ENCODE data around the gene EREG.
"Not testable (repeated sequence)": the region's sequence is repeated elsewhere in the genome, so short reads cannot be mapped to it uniquely, and the experiment has no call there.

The EREG gene

DNA sequence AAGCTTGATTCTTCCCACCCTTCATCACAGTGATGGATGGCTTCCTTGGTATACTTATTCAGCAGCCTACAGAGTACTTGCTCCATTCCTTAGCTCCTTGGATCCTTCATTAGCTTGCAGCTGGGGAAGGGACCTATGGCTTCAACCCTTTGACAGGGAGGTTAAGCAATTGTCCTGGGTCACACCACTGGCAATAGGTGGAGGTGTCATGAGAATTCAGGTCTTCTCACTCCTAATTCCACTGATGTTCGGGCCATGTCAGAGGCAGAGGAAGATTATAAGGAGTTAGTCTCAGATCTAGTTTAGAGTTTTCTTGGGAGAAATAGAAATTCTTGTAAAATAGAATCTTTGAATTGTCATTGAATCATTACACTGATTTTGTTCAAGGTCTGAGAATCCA lies 24.5 kb downstream of the EREG start:
- no peak for DNase-seq (ENCODE audit: low read depth in 2 of 2)

DNA sequence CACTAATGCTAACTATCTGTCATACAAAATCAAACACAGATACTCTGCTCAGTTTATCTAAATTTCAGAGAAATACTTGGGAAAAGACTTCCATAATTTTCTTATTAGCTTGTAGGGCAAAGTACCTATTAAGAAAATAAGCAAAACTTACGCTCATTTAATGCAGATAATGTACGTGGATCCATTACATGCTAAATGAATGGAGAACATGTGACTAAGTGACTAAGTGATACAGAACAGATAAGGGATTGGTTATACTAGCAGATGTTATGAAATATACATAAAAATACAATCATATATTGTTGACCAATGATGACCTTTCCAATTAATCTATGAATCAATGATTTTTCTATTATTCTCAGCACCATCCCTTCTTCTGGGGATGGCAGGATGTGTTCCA lies 25.7 kb downstream of the EREG start:
- no peak for DNase-seq (ENCODE audit: low read depth in 2 of 2)

DNA sequence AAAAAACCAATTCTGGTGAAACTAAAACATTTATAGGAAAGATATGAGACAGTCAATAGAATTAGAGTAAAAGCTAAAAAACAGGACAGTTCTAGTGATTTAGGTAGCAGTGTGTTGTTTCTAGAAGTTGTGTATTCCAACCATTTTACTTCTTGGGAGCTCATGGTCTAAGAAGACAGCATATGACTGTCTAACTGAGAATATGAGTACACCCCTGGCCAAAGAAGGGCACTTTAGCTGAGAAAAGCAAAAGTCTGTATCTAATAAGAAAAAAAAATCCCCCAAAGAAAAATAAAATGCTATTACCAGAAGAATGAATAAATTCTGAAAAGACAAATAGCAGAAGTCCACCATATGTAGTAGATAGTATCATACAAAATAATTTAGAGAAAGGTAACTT lies 26.4 kb downstream of the EREG start:
- DNase-seq (ENCODE audit: low read depth in 2 of 2), result no peak

DNA sequence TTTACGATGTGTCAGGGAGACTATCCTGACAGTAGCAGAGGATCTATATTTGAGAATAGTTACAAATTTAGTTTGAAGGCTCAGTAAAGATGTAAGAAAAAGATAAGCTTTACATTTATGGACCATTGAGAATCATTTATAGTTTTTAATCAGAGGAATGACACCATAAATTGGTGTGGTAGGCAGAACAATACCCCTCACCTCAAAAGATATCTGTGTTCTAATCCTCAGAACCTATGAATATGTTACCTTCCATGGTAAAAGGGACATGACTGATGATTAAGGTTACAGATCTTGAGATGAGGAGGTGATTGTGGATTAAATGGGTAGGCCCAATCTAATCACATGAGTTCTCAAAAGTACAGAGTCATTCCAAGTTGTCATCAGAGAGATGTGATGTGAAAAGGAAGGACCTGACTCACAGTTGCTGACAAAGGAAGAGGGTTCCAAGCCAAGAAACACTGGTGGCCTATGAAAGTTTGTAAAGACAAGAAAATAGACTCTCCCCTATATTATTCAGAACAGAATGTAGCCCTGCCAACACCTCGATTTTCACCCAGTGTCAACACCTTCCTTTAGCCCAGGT lies 27.0 kb downstream of the EREG start:
- no peak for DNase-seq (ENCODE audit: low read depth in 2 of 2)

DNA sequence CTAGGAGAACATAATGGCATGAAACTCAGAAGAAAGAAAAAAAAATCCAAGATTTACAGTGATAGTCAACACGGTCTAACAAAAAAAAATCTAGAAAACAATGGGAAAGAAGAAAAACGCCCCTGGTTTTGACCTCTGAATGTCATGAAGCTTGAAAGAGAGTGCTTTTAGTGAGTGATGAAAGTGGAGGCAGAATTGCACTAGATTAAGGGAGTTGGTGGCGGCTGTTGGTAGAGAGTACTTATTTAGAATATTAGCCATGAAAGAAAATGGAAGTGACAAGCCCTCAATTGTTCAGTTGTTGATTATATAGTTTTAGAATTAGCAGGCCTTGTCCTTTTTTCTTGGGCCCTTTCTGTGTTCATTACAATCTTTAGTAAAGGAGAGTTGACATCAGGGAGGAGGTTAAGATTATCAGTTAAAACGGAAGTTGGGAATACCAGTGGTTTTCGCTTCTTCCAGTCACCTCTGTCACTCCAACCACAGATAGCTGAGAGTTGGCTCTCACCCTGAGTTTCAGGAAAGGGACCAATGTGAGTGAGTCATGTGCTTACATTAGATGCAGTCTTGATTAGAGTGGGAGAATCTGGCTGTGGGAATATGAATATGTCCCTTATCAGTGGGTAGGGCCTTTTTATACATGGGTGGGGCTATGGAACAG lies 29.7 kb downstream of the EREG start:
- no peak for DNase-seq (ENCODE audit: low read depth in 2 of 2)

DNA sequence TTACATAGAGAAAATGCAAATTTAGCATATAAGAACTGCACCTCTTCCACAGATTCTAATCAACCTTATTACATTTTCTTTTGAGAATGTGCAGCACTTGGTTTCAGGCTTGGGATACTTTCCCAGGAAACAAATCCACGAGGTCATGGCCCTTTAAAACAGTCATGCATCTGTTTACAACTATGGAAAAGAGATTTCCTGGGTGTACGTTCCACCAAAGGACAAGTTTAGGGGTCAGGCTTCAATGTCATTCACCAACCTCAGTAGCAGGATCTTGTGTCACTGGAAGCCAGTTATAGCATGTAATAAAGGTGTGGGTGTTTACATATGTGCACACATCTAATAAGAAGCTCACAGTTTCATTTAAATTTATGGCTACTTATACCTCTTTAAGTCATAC lies 30.7 kb downstream of the EREG start:
- DNase-seq (ENCODE audit: low read depth in 2 of 2), result no peak

DNA sequence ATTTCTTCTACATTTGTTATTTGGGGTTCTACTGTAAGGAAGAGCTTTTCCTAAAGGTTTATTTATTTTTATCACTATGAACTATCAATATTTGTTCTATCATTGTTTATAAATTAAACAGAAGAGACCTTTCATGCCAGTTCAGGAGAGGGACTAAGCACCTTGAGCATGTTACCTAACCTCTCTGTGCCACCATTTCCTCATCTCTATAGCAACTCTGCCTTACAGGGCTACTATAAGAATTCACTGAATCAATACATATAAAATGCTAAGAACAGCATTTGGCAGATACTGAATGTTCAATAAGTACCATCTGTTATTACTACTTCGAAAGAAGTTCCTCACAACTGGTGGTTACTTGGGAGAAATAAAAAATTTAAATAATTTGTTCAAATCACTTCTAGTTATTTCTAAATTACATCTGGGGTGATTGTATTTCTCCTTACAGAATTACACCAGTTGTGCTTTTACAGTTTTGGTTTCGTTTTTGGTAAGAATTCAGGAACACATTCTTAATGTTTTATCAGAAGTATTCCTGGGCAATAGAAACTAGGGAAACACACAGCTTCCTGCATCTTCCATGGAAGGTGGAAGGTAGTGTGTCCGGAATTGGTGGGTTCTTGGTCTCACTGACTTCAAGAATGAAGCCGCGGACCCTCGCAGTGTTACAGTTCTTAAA lies 32.9 kb downstream of the EREG start:
- DNase-seq (ENCODE audit: low read depth in 2 of 2), result no peak

DNA sequence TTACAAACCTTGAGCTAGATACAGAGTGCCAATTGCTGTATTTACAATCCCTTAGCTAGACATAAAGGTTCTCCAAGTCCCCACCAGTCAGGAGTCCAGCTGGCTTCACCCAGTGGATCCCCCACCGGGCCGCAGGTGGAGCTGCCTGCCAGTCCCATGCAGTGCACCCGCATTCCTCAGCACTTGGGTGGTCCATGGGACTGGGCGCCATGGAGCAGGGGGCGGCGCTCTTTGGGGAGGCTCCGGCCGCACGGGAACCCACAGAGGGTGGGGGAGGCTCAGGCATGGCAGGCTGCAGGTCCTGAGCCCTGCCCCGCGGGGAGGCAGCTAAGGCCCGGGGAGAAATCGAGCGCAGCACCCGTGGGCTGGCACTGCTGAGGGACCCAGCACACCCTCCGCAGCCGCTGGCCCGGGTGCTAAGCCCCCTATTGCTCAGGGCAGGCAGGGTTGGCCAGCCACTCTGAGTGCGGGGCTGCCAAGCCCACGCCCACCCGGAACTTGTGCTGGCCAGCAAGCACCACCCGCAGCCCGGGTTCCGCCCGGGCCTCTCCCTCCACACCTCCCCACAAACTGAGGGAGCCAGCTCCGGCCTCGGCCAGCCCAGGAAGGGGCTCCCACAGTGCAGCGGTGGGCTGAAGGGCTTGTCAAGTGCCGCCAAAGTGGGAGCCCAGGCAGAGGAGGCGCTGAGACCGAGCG lies 34.1 kb downstream of the EREG start:
- DNase-seq (ENCODE audit: low read depth in 2 of 2), result not testable (repeated sequence)

DNA sequence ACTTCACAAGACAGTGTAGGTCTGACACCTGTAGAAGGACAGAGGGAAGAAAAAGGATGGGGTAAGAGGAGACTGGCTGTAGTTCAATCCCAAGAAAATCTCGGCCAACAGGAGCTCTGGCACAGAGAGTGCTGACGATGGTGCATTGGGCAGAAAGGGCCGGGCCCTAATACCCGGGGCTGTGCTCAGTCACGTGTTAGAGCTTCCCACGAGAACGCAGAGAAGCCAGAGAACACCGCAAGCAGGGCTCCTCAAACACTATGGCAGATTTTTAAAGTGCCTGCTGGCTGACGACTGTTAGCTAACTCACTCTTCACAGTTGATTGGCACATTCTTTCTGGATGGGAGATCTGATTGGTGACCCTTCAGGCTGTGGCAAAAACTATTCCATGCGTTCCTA lies 35.5 kb downstream of the EREG start:
- DNase-seq (ENCODE audit: low read depth in 2 of 2), result no peak

DNA sequence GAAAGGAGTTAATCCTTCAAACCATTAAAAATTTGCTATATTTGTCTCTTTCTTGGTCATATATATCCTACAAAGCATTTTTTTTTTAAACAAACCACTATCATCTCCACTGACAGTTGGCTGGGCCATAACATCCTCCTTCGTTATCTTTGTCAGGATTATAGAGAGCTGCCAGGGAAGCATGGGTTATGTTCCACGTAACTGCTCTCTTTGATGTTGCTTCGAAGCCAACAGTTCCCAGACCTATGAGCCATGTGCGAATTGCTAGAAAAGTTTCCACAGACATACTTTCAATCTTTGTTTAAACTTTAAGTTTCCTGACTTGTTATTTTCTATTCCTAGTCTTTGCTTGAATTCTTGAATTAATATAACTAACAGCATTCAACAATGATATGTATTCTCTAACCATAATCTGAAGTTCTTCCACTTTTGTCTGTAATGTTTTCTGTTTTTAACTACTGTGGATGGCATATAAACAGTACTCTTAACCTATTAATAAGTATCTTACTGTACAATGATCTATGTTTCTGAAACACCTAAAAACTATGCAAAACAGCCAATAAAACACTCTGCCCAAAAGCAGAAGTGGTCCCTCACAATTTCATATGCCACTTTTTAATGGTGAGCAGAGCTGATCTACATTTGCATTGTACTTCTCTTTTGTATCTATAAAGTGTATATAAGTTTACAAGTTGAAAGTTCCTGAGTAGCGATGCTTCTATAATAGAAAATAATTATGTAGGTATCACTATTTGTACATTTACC lies 37.9 kb downstream of the EREG start:
- DNase-seq (ENCODE audit: low read depth in 2 of 2), result no peak

DNA sequence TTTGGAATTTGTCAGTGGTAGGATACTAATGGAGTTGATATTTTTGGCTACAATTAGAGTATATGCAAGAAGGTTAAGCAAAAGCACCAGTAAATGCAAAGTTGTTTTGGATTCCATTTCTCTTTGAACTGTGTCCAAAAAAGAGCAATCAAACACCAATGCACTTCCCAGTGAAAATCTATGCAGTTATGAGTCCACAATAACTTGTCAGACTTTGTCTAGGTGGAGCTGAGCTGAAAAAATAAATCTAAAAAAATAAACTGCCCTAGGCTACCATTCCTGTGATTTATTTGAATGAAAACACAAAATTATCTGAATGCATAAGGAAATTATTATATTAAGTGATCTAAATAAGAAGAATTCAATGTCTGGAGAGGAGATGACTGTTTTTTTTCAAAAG lies 42.9 kb downstream of the EREG start:
- no peak for DNase-seq (ENCODE audit: low read depth in 2 of 2)

DNA sequence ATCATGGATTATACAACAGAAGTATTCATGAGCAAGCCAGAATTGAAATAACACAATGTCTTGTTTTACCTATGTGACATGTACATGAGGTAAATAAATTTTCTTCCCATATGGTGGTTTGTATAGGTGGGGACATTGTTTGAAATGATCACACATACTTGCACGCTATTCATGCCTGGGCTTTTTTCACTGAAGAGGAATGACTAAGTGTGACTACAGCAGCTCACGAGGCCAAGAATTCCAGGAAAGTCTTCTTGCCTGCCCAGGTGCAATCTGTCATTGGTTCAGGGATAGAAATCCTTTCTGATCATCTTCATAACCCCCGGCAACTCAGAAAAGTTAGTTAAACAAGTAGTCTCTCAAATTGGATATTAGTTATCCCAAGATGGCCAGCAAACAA lies 43.7 kb downstream of the EREG start:
- no peak for DNase-seq (ENCODE audit: low read depth in 2 of 2)

DNA sequence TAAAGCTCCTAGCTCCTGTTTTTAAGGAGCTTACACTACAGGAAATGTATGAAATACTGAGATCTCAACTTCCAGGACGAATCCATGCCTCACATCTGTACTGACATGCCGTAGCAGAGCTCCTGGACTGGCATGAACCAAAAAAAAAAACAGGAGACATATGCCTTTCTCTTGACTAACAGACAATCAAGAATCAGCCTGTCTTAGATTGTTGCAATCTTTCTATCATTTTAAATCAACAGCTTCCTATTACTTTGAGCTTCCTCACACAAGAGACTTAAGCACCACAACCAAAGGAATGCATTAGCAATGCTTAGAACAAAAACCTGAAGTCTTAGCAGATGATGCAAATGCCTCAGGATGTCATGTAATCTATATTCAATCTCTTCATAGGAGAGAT lies 45.3 kb downstream of the EREG start:
- no peak for DNase-seq (ENCODE audit: low read depth in 2 of 2)

DNA sequence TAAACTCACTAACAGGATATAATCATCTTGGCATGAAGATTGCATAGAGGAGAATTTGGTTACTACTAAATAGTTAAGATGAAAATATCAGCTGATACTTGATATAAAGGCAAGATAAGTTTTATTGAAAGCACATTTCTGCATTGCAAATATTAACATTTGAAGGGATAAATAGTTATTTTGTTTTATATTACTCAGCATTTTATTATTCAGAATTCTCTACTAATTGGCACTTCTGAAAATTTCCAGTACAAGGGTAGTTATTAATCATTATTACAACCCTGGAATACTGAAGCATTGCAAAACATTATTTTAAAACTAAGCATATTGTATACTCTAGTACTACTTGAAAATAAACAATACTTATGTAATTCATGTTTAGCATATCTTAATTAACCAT lies 47.3 kb downstream of the EREG start:
- no peak for DNase-seq (ENCODE audit: low read depth in 2 of 2)

DNA sequence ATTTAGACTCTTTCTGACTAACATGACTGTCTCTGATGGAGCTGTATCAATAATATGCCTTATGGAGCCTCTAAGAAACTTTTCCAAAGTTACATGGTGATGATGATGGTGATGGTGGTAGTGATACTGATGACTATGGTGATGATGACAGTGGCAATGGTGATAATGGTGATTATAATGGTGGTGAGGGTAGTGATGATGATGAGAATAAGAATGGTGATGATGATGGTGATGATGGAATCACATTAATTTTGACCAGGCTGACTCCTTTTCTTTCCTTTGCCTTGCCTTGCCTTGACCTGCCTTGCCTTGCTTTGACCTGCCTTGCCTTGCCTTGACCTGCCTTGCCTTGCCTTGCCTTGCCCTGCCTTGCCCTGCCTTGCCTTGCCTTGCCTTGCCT lies 48.3 kb downstream of the EREG start:
- DNase-seq (ENCODE audit: low read depth in 2 of 2), result no peak

DNA sequence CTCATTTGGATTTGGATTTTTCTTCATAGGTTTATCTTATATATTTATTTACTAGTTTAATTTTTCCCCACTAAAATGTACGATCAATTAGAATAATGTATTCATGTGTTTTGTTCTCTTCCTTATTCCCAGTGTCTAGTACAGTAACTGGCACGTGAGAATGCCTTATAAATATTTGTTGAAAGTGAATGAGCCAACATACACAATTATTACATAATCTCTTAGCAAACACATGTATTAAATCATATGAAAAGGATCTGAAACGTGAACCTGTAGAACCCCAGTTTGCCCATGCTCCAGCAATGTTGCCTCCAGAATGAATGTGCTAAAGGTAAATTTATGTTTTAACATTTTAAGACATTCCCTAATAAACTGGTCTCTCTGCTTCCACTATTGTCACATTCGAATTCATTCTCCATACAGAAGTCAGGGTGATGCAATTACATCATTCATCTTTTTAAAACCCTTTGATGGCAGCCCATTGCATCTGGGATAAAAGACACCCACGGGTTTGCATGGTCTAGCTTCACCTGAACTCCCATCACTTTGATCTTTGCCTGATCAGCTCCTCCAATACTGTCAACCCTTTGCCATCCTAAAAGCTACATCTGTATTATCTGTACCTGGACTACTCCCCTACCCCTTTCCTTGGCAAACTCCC lies 49.3 kb downstream of the EREG start:
- DNase-seq (ENCODE audit: low read depth in 2 of 2), result no peak

DNA sequence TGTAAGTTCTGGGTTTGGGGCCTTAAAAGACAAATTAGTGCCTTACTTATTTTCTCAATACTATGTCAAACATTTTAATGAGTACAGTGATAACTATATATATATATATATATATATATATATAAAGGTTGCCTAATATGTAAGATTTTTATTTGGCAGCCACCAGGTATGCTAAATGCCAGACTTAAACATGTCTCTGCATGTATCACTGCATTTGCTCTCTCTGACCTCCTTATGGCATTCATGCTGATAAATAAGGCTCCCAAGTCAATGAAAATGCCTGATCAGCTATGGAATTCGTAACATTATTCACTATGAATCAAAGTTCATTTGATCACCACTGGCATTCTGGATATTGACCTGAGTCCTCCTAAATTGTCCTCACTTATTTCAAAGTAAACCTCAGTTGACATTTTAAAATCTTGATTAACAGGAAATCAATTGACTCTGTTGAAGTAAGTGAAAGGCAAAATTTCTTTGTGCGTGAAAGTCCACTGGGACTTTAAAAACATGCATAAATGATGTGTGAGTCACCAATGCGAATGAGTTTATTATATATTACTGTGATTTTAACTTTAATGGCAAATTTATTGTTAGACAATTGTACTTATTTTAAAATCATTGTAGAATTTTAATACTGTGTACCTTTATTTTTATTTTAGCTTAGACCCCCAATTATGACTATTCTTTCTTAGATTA lies 50.8 kb downstream of the EREG start:
- DNase-seq (ENCODE audit: low read depth in 2 of 2), result no peak

DNA sequence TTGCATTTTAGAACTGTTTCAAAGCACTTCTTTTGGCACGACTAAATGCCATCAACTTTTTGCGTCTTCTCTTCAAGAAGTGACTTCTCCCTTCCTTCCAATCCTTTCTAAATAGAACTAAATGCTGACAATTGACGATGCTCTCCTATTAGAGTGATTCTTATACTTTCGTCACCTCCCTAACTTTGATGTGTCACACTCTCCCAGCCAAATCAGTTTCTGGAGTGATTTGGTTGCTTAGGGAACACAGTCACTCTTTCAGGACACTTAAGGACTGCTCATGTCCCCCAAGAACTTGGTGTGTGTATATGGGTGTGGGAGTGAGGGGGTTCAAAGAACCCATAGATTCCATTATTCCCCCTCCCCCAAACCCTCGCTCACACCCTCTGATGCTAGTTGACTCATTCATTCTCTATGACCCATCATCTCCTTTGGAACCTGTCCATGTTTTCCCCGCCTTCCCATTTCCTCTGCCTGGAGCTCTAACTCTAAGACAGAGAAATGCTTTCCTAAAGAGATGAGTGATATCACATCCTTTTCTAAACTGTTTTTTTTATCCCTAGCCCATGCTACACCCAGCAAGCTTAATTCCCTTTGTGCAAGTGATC lies 53.2 kb downstream of the EREG start:
- no peak for DNase-seq (ENCODE audit: low read depth in 2 of 2)

DNA sequence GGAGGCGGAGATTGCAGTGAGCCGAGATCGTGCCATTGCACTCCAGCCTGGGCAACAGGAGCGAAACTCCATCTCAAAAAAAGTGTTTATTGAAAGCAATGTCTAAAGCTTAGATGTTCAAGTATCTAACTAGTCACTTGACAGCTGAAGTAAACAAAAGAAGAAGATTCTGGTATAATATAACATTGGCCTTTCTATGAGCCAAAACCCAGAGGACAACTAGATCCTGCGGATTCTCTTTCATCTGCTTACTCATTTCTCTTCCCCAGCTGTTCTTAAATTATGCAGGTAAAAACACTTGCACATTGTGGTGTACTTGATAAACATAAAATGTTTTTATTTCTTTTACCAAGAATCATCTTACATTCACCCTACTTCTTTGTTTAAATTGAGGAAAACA lies 55.9 kb downstream of the EREG start:
- DNase-seq (ENCODE audit: low read depth in 2 of 2), result no peak

DNA sequence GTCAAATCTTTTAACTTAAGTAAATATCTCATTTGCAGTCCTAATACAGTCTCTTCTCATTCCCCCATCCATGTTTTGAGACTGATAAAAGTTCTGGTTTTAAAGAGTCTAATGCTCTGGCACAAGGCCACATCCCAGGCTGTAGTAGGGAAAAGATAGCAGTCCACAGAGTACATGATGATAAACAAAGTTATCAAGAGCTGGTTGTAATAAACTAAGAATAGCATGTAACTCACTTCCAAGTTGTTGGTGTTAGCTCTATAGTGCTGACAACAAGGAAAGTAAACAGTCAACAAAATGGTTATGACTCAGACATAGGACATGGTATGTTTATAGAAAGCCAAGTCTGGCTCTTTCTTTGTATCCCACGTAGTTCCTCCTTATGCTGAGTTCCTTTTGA lies 58.2 kb downstream of the EREG start:
- no peak for DNase-seq (ENCODE audit: low read depth in 2 of 2)

DNA sequence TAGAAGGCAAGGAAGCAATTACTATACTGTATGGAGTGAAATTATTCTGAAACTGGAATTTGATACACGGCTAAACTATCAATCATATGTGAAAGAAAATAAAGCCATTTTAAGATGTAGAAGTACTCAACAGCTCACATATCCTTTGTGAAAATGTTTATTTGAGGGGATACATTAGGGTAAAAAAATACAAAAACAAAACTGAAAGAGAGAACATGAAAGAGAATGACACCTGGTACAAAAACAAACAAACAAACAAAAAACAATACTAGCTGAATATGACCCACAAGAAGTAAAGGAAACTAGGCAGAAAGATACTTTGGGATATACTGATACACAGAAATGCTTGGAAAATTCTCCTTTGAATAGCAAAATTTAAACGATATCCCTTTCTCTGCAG lies 59.2 kb downstream of the EREG start:
- DNase-seq (ENCODE audit: low read depth in 2 of 2), result no peak
